Measurements from ENCODE around the gene DPH1.

- no peak for TF ChIP-seq CTCF (IDR thresholded peaks at IDR 0.05; ENCODE audit: low read depth, low read length)
- no peak for TF ChIP-seq POLR2A (IDR thresholded peaks at IDR 0.05; ENCODE audit: extremely low read depth, insufficient read length)
- TF ChIP-seq MYC (IDR thresholded peaks at IDR 0.05; ENCODE audit: low read depth, low read length): no peak
- no peak for TF ChIP-seq MAX (IDR thresholded peaks at IDR 0.05; ENCODE audit: low read depth, low read length)
These were observed 61.0 kb downstream of the DPH1 start for GRCh38 chr17:2090804-2091534.
